ENCODE results near the gene GPR62. TPM values are rescaled to one million over a fixed set of nuclear protein-coding genes. Genes with fewer than 3 reads are reported as not detected.

GPR62 gene
- polyA plus RNA-seq, 3 donors: 0.64 to 0.77 (median 0.74) TPM

- no peak for DNase-seq
These were observed 19.1 kb upstream of the GPR62 start for GRCh38 chr3:51935886-51936755.

- no peak for DNase-seq
These were observed 18.2 kb upstream of the GPR62 start for GRCh38 chr3:51937014-51937413.

GRCh38 chr3:51937611-51938450 lies 17.4 kb upstream of the GPR62 start:
- no peak for DNase-seq

- DNase-seq: no peak
These were observed 16.3 kb upstream of the GPR62 start for GRCh38 chr3:51938780-51939425.

- DNase-seq: no peak
These were observed 14.3 kb upstream of the GPR62 start for GRCh38 chr3:51940648-51941462.

GRCh38 chr3:51941463-51941797 lies 13.8 kb upstream of the GPR62 start:
- DNase-seq: no peak

- DNase-seq: peak; percentile 100
These were observed 13.2 kb upstream of the GPR62 start, which contains the start of the genes PARP3 and RRP9 for GRCh38 chr3:51941798-51942602. TSS of gene PARP3 (plus strand) at chr3:51942363. CDS start at chr3:51943356, 993 bp downstream. TSS of gene RRP9 (minus strand) at chr3:51941904. CDS start at chr3:51941867, 37 bp downstream.

GRCh38 chr3:51942603-51943450 lies 12.4 kb upstream of the GPR62 start:
- no peak for DNase-seq

GRCh38 chr3:51943451-51944391 lies 11.5 kb upstream of the GPR62 start:
- DNase-seq: no peak

GRCh38 chr3:51944451-51945021 lies 10.6 kb upstream of the GPR62 start:
- DNase-seq: no peak

- DNase-seq: no peak
These were observed 9.9 kb upstream of the GPR62 start for GRCh38 chr3:51945031-51945840.

GRCh38 chr3:51945926-51946705 lies 9.1 kb upstream of the GPR62 start:
- no peak for DNase-seq

GRCh38 chr3:51946796-51947195 lies 8.4 kb upstream of the GPR62 start:
- DNase-seq: no peak

GRCh38 chr3:51947215-51947900 lies 7.8 kb upstream of the GPR62 start:
- no peak for DNase-seq

GRCh38 chr3:51948016-51948580 lies 7.1 kb upstream of the GPR62 start:
- DNase-seq: no peak
